Activated naive CD8-positive, alpha-beta T cell (primary cell): ENCODE measurements around the gene SEMA4D.

Experiments
- H3K27ac Mint-ChIP-seq: one replicate; pipeline ENCODE4 v1.8.0; 2021; ENCODE audit warnings: mixed read lengths
- H3K27me3 Mint-ChIP-seq: one replicate; pipeline ENCODE4 v1.8.0; 2021; ENCODE audit warnings: mixed read lengths
- H3K36me3 Mint-ChIP-seq: one replicate; pipeline ENCODE4 v1.8.0; 2021; ENCODE audit warnings: mixed read lengths
- H3K4me1 Mint-ChIP-seq: one replicate; pipeline ENCODE4 v1.8.0; 2021; ENCODE audit warnings: low read depth, mixed read lengths
- H3K4me3 Mint-ChIP-seq: one replicate; pipeline ENCODE4 v1.8.0; 2021; ENCODE audit warnings: mild to moderate bottlenecking, mixed read lengths
- H3K9me3 Mint-ChIP-seq: one replicate; pipeline ENCODE4 v1.8.0; 2021; ENCODE audit warnings: low read depth, mixed read lengths

Gene SEMA4D

DNA sequence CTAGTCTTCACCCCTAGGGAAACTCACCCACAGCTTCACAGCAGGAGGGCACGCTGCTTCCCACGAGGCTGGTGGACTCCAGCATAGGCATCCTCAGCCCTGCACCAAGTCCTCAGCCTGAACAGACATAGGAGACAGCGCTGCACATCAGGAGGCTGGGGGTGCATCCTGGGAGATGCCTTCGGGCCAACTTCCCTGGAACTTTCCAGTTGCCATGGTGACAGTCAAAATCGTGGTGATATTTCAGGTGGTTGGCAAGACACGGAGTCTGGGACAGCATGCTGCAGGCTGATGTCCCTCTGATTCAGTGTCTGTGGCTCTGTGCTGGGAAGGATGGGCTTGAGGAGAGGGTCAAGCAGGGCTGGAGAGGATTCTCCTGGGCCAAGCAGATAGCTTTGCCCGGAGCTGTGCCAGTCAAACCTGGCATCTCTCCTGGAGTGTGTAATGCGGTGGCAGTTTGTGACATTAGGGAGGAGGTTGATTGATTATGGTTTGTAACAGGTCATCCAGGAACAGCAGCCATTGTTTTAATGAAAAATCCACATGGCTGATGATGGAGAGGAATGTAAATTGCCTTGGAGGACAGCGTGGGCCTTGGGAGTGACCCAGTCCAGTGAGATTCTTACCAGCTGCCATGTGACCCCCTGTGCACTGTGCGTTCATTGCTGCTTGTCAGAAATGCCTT lies 35.6 kb upstream of the SEMA4D start:
- Mint-ChIP-seq H3K27ac (peak overlapping the region; percentile 94), H3K27me3 (no peaks in the 10 kb centered on the region), H3K9me3 (no peaks in the 10 kb centered on the region), H3K4me3 (no peak overlapping the region), H3K4me1 (peaks cover 100% of the 10 kb centered on the region), H3K36me3 (no peaks in the 10 kb centered on the region)

DNA sequence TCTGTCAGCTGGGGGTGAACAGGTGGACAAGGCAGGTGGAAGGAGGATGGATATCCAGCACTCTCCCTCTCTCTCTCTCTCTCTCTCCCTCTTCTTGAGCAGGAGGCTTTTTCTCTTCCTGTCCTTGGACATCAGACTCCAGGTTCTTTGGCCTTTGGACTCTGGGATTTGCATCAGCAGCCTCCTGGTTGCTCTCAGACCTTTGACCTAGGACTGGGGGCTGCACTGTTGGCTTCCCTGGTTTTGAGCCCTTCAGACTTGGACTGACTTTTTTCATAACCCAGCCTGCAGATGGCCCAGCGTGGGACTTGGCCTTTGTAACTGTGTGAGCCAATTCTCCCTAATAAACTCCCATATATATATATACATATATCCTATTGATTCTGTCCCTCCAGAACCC lies 35.0 kb upstream of the SEMA4D start:
- H3K27ac Mint-ChIP-seq, result peak overlapping the region; percentile 94

DNA sequence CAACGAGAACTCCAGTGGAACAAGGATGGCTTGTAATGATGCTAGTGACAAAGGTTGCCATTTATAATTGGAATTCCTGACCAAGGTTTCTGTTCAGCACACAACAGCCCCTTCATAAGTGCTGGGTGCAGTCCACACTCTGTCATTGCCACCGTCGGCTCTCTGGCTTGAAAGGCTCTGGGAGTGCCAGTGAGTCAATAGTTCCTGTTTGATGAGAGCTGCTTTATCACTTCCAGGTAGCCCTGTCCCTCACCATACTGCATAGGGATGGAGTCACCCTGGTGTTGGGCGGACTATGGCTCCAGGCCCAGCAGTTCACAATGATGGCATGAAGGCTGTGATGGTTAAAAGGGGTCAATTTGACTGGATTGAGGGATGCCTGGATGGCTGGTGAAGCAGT lies 34.6 kb upstream of the SEMA4D start:
- H3K9me3 Mint-ChIP-seq, result no peaks in the 10 kb centered on the region
- no peaks in the 10 kb centered on the region for H3K27me3 Mint-ChIP-seq
- H3K36me3 Mint-ChIP-seq, result no peaks in the 10 kb centered on the region
- H3K4me1 Mint-ChIP-seq, result peaks cover 100% of the 10 kb centered on the region
- H3K4me3 Mint-ChIP-seq, result peak overlapping the region; percentile 46
- peak overlapping the region; percentile 94 for H3K27ac Mint-ChIP-seq

More for the DNA sequence above, 35.0 kb upstream of the SEMA4D start:
- H3K4me1 Mint-ChIP-seq, result peaks cover 100% of the 10 kb centered on the region
- peak overlapping the region; percentile 46 for H3K4me3 Mint-ChIP-seq
- no peaks in the 10 kb centered on the region for H3K36me3 Mint-ChIP-seq
- no peaks in the 10 kb centered on the region for H3K27me3 Mint-ChIP-seq
- H3K9me3 Mint-ChIP-seq, result no peaks in the 10 kb centered on the region

DNA sequence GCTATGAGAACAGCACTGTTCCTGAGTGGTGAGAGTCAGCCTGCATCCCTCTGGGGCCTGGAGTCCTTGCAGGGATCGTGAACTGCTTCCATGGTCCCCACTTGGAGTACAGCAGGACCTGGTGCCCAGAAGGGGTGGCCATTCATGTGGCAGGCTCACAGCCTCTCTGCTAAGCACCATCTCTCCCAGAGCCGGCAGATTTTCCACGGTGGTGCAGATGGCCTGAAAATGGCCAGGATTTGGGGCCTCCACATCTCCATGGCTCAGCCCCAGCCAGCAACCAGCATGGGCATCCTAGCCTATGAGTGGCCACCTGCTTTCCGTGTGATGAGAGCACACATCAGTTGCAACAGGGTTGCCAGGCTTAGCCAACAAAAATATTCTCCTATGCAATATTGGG lies 33.9 kb upstream of the SEMA4D start:
- H3K36me3 Mint-ChIP-seq, result no peaks in the 10 kb centered on the region
- peak overlapping the region; percentile 94 for H3K27ac Mint-ChIP-seq
- peaks cover 99% of the 10 kb centered on the region for H3K4me1 Mint-ChIP-seq
- H3K4me3 Mint-ChIP-seq, result peak overlapping the region; percentile 24
- H3K27me3 Mint-ChIP-seq, result no peaks in the 10 kb centered on the region
- no peaks in the 10 kb centered on the region for H3K9me3 Mint-ChIP-seq

DNA sequence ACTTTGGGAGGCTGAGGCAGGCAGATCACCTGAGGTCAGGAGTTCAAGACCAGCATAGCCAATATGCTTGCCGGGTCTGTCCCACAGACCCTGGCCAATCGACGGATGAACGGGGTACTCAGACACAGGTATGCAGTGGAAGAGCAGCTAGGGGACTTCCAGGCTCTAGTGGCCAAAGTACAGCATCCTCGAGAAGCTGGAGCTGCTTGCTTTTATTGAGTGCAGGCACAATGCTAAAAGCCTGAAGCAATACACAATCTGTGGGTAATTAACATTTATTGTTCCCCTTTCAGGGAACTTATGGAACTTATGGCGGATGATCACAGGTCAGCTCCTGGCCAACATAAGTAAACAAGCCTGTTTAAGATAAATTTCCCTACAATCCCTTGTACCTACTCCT lies 32.8 kb upstream of the SEMA4D start:
- H3K9me3 Mint-ChIP-seq, result no peaks in the 10 kb centered on the region
- no peaks in the 10 kb centered on the region for H3K36me3 Mint-ChIP-seq
- peaks cover 98% of the 10 kb centered on the region for H3K4me1 Mint-ChIP-seq
- peak overlapping the region; percentile 32 for H3K4me3 Mint-ChIP-seq
- no peaks in the 10 kb centered on the region for H3K27me3 Mint-ChIP-seq
- H3K27ac Mint-ChIP-seq, result peak overlapping the region; percentile 41

DNA sequence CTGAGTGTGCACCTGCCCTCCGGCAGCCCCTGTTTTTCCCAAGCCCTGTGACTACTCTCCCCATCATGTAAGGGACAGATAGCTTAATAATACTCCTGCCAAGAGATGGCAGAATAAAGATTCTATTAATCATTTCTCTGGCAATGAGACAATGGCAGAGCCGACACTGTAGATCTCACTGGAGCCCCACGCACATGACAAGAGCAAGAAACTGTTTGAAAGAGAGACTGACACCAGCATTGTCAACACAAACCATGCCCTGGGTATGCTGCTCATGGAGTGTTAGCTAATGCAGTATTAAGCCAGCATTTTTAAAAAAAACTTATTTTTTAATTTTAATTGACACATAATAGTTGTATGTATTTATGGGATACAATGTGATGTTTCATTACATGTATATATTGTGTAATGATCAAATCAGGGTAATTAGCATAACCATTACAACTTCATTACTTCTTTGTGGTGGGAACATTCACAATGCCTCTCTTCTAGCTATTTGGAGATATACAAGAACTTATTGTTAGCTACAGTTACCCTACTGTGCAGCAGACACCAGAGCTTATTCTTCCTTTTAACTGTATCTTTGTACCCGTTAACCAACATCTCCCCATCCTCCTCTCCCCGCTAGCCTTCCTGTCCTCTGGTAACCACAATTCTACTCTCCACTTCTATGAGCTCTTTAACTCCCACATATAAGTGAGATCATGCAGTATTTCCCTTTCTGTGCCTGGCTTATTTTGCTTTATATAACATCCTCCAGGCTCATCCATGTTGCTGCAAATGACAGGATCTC lies 31.5 kb upstream of the SEMA4D start:
- Mint-ChIP-seq H3K36me3 (no peaks in the 10 kb centered on the region), H3K27ac (peak overlapping the region; percentile 85), H3K4me1 (peaks cover 98% of the 10 kb centered on the region), H3K4me3 (peak overlapping the region; percentile 60), H3K9me3 (no peaks in the 10 kb centered on the region), H3K27me3 (no peaks in the 10 kb centered on the region)

DNA sequence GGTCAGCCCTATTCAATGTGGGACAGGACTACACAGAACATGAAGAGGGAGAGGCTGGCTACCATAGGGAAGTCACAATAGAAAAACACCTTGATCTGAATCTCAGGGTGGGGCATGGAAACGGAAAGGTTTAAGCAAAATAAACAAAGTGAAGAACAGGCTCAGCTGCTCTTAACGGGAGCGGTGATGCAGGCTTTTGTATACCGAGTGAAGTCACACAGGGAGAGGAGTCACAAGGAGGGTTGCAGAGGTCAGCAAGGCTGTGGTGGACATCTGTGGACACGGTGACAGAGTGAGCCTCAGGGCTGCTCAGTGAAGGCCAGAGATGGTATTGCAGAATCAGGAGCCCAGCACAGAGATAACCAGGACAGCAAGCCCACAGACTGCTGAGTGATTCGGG lies 30.6 kb upstream of the SEMA4D start:
- H3K9me3 Mint-ChIP-seq, result no peaks in the 10 kb centered on the region
- H3K4me3 Mint-ChIP-seq, result peak overlapping the region; percentile 30
- peaks cover 98% of the 10 kb centered on the region for H3K4me1 Mint-ChIP-seq
- H3K27me3 Mint-ChIP-seq, result no peaks in the 10 kb centered on the region
- H3K27ac Mint-ChIP-seq, result peak overlapping the region; percentile 85
- no peaks in the 10 kb centered on the region for H3K36me3 Mint-ChIP-seq

DNA sequence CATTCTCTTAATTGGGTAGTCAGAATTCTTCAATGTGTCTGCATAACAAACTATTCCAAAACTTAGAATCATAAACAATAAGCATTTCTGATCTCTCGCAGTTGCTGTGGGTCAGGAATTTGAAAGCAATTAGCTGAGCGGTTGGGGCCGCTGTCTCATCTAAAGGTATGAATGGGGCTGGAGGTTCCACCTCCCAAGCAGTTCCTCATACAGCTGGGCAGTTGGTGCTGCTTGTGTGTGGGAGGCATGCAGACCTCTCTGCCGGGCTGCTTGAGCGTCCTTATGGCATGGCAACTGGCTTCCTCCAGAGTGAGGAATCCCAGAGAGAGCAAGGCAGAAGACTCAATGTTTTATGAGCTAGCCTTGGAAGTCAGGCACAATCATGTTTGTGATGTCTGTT lies 30.2 kb upstream of the SEMA4D start:
- peak overlapping the region; percentile 30 for H3K4me3 Mint-ChIP-seq
- H3K9me3 Mint-ChIP-seq, result no peaks in the 10 kb centered on the region
- peaks cover 98% of the 10 kb centered on the region for H3K4me1 Mint-ChIP-seq
- H3K27me3 Mint-ChIP-seq, result no peaks in the 10 kb centered on the region
- H3K27ac Mint-ChIP-seq, result peak overlapping the region; percentile 85
- no peaks in the 10 kb centered on the region for H3K36me3 Mint-ChIP-seq

DNA sequence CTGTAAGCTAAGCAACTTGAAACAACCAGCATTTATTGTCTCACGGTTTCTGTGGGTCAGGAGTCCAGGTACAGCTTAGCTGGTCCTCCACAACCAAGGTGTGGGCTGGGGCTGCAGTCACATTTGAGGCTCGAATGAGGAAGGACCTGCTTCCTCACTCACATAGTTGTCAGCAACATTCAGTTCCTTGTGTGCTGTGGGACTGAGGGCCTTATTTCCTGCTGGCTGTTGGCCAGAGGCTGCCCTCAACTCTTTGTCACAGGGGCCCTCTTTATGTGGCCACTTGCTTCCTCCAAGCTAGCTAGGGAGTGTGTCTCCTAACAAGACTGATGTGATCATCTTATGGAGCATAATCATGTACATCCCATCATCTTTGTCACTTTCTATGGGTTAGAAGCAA lies 29.2 kb upstream of the SEMA4D start:
- peaks cover 98% of the 10 kb centered on the region for H3K4me1 Mint-ChIP-seq
- H3K4me3 Mint-ChIP-seq, result no peak overlapping the region
- peak overlapping the region; percentile 67 for H3K27ac Mint-ChIP-seq
- H3K27me3 Mint-ChIP-seq, result no peaks in the 10 kb centered on the region
- no peaks in the 10 kb centered on the region for H3K36me3 Mint-ChIP-seq
- H3K9me3 Mint-ChIP-seq, result no peaks in the 10 kb centered on the region

DNA sequence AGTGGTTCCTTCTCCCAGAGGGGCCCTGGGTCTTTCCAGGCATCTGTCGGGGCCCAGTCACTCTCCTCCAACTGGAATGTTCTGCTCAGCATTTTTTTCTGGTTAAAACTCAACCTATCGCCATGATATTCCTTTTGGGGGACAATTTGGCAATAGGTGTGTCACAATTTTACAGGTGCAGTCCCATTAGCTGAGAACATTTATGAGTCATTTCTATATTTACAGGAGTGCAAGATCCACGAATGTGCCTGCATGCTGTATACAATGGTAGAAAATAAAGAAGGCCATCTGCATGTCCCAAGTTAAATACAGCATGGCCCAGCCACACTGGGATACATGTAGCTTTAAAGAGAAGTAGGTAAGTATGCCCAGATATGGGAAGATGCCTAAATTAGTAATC lies 28.8 kb upstream of the SEMA4D start:
- no peaks in the 10 kb centered on the region for H3K9me3 Mint-ChIP-seq
- H3K4me3 Mint-ChIP-seq, result no peak overlapping the region
- peaks cover 97% of the 10 kb centered on the region for H3K4me1 Mint-ChIP-seq
- H3K27ac Mint-ChIP-seq, result peak overlapping the region; percentile 67
- H3K27me3 Mint-ChIP-seq, result no peaks in the 10 kb centered on the region
- H3K36me3 Mint-ChIP-seq, result no peaks in the 10 kb centered on the region

DNA sequence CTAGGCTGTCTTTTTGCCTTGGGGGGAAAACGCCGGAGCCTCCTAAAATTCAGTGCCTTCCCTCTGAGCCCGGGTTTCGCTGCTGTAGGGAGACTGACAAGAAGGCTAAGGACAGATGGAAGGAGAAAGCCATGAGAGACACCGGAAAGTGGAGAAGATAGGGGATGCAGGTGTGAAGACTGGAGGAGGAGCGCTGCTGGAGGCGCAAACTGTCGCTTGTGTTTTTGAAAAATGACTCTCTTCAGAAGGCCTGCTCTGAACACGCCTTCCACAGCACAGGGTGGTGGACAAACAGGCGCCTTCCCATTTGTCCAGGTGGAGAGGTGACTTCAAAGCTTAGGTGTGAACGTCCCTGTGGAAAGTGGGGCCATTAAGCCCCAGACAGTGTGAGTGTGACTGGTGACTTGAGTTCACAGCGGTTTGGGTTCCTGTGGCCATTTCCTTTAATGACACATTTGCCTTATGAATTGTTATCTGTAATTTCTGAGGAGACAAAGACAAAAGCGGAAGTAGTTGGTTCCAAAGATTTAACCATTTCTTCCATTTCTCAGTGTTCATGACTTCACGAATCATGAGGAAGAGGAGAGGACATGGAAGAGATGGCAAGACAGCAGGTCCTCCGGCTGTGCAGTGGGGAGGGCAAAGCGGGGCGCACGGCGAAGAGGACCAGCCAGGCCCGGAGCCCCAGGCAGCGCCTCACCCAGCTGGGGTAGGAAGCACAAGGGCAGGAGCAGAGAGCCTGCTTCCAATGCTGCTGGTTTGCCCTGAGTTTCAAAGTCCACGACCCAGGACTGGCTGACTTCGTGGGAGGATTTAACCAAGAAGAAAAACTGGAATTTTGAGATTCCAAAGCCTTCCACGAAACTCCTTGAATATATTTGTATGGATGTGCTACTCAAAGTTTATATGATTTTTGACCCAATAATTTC lies 27.8 kb upstream of the SEMA4D start:
- peak overlapping the region; percentile 93 for H3K27ac Mint-ChIP-seq
- peak overlapping the region; percentile 10 for H3K4me3 Mint-ChIP-seq
- peaks cover 94% of the 10 kb centered on the region for H3K4me1 Mint-ChIP-seq
- no peaks in the 10 kb centered on the region for H3K9me3 Mint-ChIP-seq
- no peaks in the 10 kb centered on the region for H3K27me3 Mint-ChIP-seq
- H3K36me3 Mint-ChIP-seq, result no peaks in the 10 kb centered on the region

DNA sequence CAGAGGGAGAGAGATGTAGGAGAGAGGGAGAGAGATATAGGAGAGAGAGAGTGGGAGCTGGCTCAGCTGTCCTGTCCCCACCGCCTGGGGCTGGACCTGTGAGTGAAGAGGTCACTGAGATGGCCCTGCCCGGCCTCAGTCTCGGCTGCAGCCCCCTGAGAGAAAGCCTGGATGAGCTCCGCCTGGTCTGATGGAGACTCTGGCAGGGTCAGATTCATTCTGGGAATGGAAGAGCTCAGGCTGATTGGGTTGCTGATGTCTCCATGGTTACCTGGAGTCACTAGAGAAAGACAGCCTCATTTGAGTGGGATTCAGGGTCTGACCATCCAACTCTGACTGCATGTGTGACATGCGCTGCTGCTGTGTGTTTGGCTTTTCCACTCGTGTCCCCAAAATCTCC lies 27.1 kb upstream of the SEMA4D start:
- no peaks in the 10 kb centered on the region for H3K27me3 Mint-ChIP-seq
- no peaks in the 10 kb centered on the region for H3K36me3 Mint-ChIP-seq
- peak overlapping the region; percentile 62 for H3K4me3 Mint-ChIP-seq
- H3K4me1 Mint-ChIP-seq, result peaks cover 94% of the 10 kb centered on the region
- H3K9me3 Mint-ChIP-seq, result no peaks in the 10 kb centered on the region
- peak overlapping the region; percentile 93 for H3K27ac Mint-ChIP-seq

DNA sequence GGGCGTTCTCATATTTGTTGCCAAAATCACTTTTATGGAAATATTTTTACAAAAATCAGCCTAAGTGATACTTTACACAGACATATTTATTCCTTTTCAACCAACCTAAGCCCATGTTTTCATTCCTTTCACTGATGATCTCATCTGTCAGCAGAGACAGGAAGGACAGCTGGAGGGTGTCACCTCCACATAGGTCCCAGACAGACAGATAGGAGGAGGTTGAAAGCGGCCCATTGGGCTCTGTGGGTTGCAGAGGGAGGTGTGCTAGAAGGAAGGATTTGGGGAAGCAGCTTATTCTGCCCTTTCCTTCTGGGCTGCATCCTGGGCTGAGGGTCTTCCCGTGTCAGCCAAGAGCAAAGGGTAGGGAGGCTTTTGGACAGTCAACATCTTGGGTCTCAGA lies 26.0 kb upstream of the SEMA4D start:
- peaks cover 94% of the 10 kb centered on the region for H3K4me1 Mint-ChIP-seq
- H3K27ac Mint-ChIP-seq, result peak overlapping the region; percentile 93
- no peaks in the 10 kb centered on the region for H3K36me3 Mint-ChIP-seq
- peak overlapping the region; percentile 62 for H3K4me3 Mint-ChIP-seq
- no peaks in the 10 kb centered on the region for H3K27me3 Mint-ChIP-seq
- H3K9me3 Mint-ChIP-seq, result no peaks in the 10 kb centered on the region

DNA sequence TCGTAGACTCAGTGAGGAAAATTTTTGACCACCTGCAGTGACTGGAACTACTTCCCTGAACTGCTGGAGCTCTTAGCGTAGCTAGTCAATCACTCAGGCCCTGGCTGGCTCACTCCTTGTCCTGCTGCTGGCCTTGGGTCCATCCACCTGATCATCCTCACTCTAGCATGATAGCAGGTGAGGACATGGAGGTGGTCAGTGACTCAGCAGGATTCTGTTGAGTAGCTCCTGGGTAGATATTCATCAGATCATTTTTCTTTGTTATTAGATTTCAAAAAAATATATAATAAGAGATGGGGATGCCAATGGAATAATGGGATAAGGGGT lies 25.0 kb upstream of the SEMA4D start:
- Mint-ChIP-seq H3K27me3 (no peaks in the 10 kb centered on the region), H3K4me1 (peaks cover 94% of the 10 kb centered on the region), H3K9me3 (no peaks in the 10 kb centered on the region), H3K27ac (peak overlapping the region; percentile 93), H3K4me3 (peak overlapping the region; percentile 82), H3K36me3 (no peaks in the 10 kb centered on the region)
